HFFc6 (cell line): ENCODE data around the gene THOC1. TPM values are rescaled to one million over a fixed set of nuclear protein-coding genes. Genes with fewer than 3 reads are reported as not detected.
"Not testable (repeated sequence)": the region's sequence is repeated elsewhere in the genome, so short reads cannot be mapped to it uniquely, and the experiment has no call there.

Experiments
- DNase-seq: peaks from one replicate; pipeline ENCODE4 v3.0.0-alpha.2; 2018
- H3K27ac Mint-ChIP-seq: 2 replicates; pipeline ENCODE4 v1.8.0; 2020; ENCODE audit warnings: mild to moderate bottlenecking, mixed read lengths
- H3K27me3 Mint-ChIP-seq: 2 replicates; pipeline ENCODE4 v1.8.0; 2021; ENCODE audit warnings: mild to moderate bottlenecking, moderate library complexity, mixed read lengths; ENCODE audit not compliant: insufficient read depth
- H3K36me3 Mint-ChIP-seq: 2 replicates; pipeline ENCODE4 v1.8.0; 2021; ENCODE audit warnings: low read depth, mixed read lengths
- H3K4me1 Mint-ChIP-seq: 2 replicates; pipeline ENCODE4 v1.8.0; 2020; ENCODE audit warnings: low read depth, mixed read lengths
- H3K4me3 Mint-ChIP-seq: 2 replicates; pipeline ENCODE4 v1.8.0; 2020; ENCODE audit warnings: mild to moderate bottlenecking, moderate library complexity, mixed read lengths
- H3K9me3 Mint-ChIP-seq: 2 replicates; pipeline ENCODE4 v1.8.0; 2020; ENCODE audit warnings: mild to moderate bottlenecking, mixed read lengths
- CTCF ChIP-seq: fragments of 200-600 bp; sonication (generic); IDR thresholded peaks from 2 replicates; pipeline ENCODE4 v1.5.0; 2021; ENCODE audit warnings: antibody characterized with exemption, mild to moderate bottlenecking
- total RNA-seq, 6 experiments: library from RNA; stranded (reverse); fragmentation: NEBNext Ultra II Directional; extraction: Animal tissue kit (Norgen Biotek cat#: 25700); gene quantifications; 2 replicates in 1 of 6; 3 replicates in 5 of 6; pipeline ENCODE4 v1.2.3, GENCODE V29; 2021

The THOC1 gene
- total RNA-seq, 6 experiments from 2014 or later, result 12.9 to 18.5 (median 16.4) TPM

GRCh38 chr18:292271-292670 is 24.4 kb upstream of the THOC1 start:
- H3K4me1 Mint-ChIP-seq, result no peaks in the 10 kb centered on the region
- H3K36me3 Mint-ChIP-seq, result no peaks in the 10 kb centered on the region
- H3K9me3 Mint-ChIP-seq, result no peaks in the 10 kb centered on the region
- no peak overlapping the region for H3K27ac Mint-ChIP-seq
- TF ChIP-seq CTCF, result peak; percentile 66
- H3K4me3 Mint-ChIP-seq, result no peak overlapping the region
- no peak for DNase-seq
- H3K27me3 Mint-ChIP-seq, result peaks cover 54% of the 10 kb centered on the region

- H3K27ac Mint-ChIP-seq, H3K4me1 Mint-ChIP-seq, H3K9me3 Mint-ChIP-seq, H3K4me3 Mint-ChIP-seq, H3K36me3 Mint-ChIP-seq, DNase-seq: not testable (repeated sequence)
- H3K27me3 Mint-ChIP-seq, result peaks cover 32% of the 10 kb centered on the region
Observed at GRCh38 chr18:289970-290369, 22.1 kb upstream of the THOC1 start.

- DNase-seq, result no peak
- Mint-ChIP-seq H3K4me3 (no peak overlapping the region), H3K4me1 (no peaks in the 10 kb centered on the region), H3K27me3 (peaks cover 29% of the 10 kb centered on the region), H3K27ac (no peak overlapping the region), H3K36me3 (no peaks in the 10 kb centered on the region), H3K9me3 (no peaks in the 10 kb centered on the region)
- no peak for TF ChIP-seq CTCF
Observed at GRCh38 chr18:289026-289425, 21.2 kb upstream of the THOC1 start.

- peak; percentile 7 for DNase-seq
- H3K9me3 Mint-ChIP-seq, result no peaks in the 10 kb centered on the region
- TF ChIP-seq CTCF, result peak; percentile 74
- no peaks in the 10 kb centered on the region for H3K36me3 Mint-ChIP-seq
- no peaks in the 10 kb centered on the region for H3K4me1 Mint-ChIP-seq
- H3K27me3 Mint-ChIP-seq, result peaks cover 27% of the 10 kb centered on the region
- no peak overlapping the region for H3K27ac Mint-ChIP-seq
- H3K4me3 Mint-ChIP-seq, result no peak overlapping the region
Observed at GRCh38 chr18:286515-287310, 18.9 kb upstream of the THOC1 start.

- Mint-ChIP-seq H3K4me1 (no peaks in the 10 kb centered on the region), H3K27ac (no peak overlapping the region), H3K4me3 (no peak overlapping the region), H3K36me3 (no peaks in the 10 kb centered on the region), H3K9me3 (no peaks in the 10 kb centered on the region), H3K27me3 (peaks cover 33% of the 10 kb centered on the region)
- no peak for TF ChIP-seq CTCF
- no peak for DNase-seq
Observed at GRCh38 chr18:285817-286216, 18.0 kb upstream of the THOC1 start.

GRCh38 chr18:275486-275885 is 7.6 kb upstream of the THOC1 start:
- peaks cover 2% of the 10 kb centered on the region for H3K27me3 Mint-ChIP-seq

More at GRCh38 chr18:275486-275885, 7.6 kb upstream of the THOC1 start:
- no peaks in the 10 kb centered on the region; the same call in 1 of the 2 replicates for H3K9me3 Mint-ChIP-seq
- no peak for DNase-seq
- no peak overlapping the region for H3K27ac Mint-ChIP-seq
- TF ChIP-seq CTCF, result no peak
- H3K4me1 Mint-ChIP-seq, result no peaks in the 10 kb centered on the region
- H3K36me3 Mint-ChIP-seq, result no peaks in the 10 kb centered on the region; the same call in 1 of the 2 replicates
- H3K4me3 Mint-ChIP-seq, result no peak overlapping the region
